IPS-18c (cell line): ENCODE data around the gene WNT1.

ENCODE experiments used
- H3K4me3 ChIP-seq: 2 replicates; pipeline ENCODE4 v1.7.0; 2013; ENCODE audit warnings: low read depth, mild to moderate bottlenecking, low read length, moderate library complexity; ENCODE audit not compliant: insufficient read depth
- H3K9me3 ChIP-seq: one replicate; pipeline ENCODE4 v1.6.1; 2013; ENCODE audit warnings: mild to moderate bottlenecking, low read length, moderate library complexity; ENCODE audit not compliant: control insufficient read depth, insufficient read depth

The WNT1 gene

GRCh38 chr12:49014547-49014946, 36.4 kb downstream of the WNT1 start:
- Histone ChIP-seq H3K4me3 (no peak overlapping the region), H3K9me3 (no peaks in the 10 kb centered on the region)

DNA sequence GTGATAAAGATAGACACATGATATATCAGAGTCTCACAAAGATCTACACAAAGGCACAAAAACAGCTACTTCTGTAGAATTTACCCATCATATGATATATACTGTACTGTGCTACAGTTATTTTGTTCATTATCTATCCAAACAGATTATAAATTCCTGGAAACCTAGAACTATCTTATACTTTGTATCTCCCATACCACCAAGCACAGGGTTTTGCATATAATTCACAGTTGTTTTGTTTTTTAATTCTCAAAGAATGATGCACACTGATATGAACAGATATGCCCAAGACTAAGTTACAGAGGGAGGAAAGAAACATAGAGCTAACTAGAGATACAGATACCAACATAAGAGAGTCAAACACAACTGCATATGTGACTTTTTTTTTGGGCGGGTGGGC, 37.1 kb downstream of the WNT1 start:
- Histone ChIP-seq H3K9me3 (no peaks in the 10 kb centered on the region), H3K4me3 (no peak overlapping the region)

DNA sequence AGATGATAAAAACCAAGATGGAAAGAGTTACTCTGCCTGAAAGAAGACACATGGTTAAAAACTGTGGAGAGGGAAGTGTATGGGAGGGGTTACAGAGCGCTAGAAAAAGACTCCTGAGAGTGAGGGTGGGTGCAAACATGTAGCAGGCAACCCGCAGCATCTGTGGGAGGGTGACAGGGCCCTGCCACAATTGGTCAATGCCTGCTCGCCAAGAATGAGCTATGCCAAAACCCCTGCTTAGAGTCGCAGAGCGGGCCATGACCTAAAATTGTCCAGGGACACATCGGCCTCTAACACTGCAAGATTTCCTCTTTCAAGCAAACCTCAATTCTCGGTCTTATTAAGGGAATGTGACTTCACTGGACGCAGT, 39.8 kb downstream of the WNT1 start:
- peak overlapping the region; percentile 97 for H3K4me3 ChIP-seq
- no peaks in the 10 kb centered on the region for H3K9me3 ChIP-seq

- Histone ChIP-seq H3K4me3 (peak within 1 kb of the TSS; percentile 97), H3K9me3 (no peaks in the 10 kb centered on the region)
These were observed 40.4 kb downstream of the WNT1 start, which contains the start of gene PRKAG1 for GRCh38 chr12:49018261-49019119. TSS of gene PRKAG1 (minus strand) at chr12:49018776. CDS start at chr12:49018740, 36 bp downstream.

DNA sequence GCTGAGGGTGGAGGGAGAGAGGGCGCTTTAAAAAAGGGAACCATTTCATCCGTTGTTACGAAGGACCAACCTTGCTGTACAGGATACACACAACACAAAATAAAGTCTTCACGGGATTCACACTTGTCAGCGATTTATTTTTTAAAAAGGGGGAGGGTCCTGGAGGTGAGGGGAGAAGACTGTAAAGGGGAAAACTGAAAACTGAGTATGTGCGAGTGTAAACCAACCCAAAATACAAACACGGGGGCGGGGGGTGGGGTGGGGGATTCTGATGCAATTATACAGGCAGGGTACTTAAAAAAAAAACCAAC, 41.0 kb downstream of the WNT1 start:
- Histone ChIP-seq H3K4me3 (peak overlapping the region; percentile 97), H3K9me3 (no peaks in the 10 kb centered on the region)

- no peak overlapping the region for H3K4me3 ChIP-seq
- no peaks in the 10 kb centered on the region for H3K9me3 ChIP-seq
These were observed 41.6 kb downstream of the WNT1 start for GRCh38 chr12:49019443-49020324.

GRCh38 chr12:49020441-49020840, 42.3 kb downstream of the WNT1 start:
- Histone ChIP-seq H3K9me3 (no peaks in the 10 kb centered on the region), H3K4me3 (no peak overlapping the region)

DNA sequence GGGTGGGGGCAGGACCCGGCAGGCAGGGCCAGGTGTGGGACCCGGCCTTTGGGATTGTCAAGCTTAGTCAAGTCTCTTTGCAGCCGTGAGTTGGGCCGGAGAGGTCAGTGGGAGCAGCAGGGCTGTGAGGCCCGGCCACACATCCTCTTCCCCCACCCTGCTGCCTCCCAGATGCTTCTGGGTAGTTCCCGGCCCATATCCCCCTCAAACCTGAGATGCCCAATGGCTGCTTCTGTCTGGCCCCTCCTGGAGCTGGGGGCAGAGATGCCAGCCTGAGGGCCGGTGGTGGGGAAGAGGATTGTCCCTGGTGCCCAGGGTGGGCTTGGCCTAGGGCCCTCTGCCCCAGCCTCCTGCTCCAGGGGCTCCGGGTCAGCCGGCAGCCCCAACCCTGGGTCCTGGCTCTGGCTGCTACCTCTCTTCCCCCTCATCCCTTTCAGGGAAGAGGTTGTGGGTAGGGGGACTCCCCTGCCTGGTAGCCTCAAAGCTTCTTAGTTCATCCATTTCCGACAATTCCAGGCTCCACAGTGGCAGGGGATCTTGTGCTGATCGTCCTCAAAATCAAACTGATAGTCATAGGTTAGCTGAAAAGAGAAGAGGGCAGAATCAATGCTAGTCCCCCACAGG, 43.3 kb downstream of the WNT1 start:
- Histone ChIP-seq H3K4me3 (no peak overlapping the region), H3K9me3 (no peaks in the 10 kb centered on the region)

GRCh38 chr12:49022558-49023178, 44.5 kb downstream of the WNT1 start:
- H3K4me3 ChIP-seq: no peak overlapping the region
- no peaks in the 10 kb centered on the region for H3K9me3 ChIP-seq

DNA sequence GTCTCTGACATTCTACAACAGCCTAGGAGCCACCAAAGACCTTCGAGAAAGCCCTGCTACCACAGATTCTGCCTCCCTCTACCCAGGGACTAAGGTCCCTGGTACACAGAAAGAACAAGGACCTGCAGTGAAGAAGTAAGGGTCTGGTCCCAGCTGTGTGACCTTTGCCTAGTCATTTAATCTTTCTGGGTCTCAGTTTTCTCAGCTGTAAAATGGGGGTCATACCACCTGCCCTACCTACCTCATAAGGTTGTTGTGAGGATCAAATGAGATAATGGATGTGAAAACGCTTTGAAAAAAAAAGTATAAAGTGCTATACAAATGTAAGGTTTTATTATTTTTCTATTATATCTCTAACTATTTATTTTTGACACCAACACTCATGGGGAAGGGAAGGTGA, 45.7 kb downstream of the WNT1 start:
- no peaks in the 10 kb centered on the region for H3K9me3 ChIP-seq
- no peak overlapping the region for H3K4me3 ChIP-seq

DNA sequence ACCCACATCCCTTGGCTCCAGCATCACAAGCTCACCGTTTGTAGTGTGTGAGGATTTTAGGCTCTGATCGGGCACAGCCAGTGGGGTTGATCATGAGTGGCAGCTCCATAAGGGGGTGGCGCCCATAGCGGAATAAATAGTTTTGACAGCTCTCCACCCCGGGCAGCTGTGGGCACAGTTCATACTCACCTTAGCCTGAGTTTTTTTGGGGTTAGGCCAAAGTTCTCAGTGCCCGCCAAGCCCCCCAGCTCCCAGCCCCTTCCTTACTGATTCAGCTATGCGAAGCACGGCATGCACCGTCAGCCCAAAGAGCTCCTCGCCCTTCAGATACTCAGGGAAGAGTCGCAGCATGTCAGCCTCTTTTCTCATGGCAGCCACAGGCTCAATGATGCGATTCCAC, 46.4 kb downstream of the WNT1 start:
- Histone ChIP-seq H3K9me3 (no peaks in the 10 kb centered on the region), H3K4me3 (no peak overlapping the region)

DNA sequence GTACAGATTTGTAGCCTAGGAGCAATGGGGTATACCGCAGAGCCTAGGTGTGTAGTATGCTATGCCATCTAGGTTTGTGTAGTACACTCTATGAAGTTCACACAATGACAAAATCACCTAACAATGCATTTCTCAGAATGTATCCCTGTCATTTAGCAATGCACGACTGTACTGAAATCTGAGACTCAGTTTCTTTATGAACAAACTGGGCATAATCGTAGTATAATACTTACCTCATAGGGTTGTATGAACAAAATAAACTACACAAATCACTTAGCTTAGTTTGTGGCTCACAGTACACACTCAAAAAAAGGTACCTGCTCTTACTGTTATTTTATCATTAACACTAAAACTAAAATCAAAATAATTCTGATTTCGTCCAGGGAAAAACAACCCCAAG, 47.3 kb downstream of the WNT1 start:
- H3K9me3 ChIP-seq: no peaks in the 10 kb centered on the region
- H3K4me3 ChIP-seq: no peak overlapping the region

DNA sequence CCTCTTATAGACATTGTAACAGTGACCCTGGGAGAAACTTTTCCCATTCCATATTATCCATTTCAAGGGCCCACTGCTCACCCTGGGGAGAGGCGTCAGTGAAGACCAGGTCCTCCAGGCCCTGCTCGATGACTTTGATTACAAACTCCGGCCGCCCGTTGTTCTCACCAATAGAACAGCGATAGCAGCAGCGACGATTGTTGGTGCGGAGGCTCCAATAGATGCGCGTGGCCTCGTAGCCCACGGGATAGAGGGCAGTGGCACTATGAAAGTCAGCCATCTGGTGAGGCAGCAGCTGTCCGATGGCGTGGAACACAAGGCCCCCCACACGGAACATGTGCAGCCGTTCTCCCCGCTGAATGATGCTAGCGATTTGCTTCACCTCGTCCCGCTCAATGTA, 48.0 kb downstream of the WNT1 start:
- Histone ChIP-seq H3K4me3 (no peak overlapping the region), H3K9me3 (no peaks in the 10 kb centered on the region)

GRCh38 chr12:49026678-49027480, 48.8 kb downstream of the WNT1 start:
- H3K4me3 ChIP-seq: no peak overlapping the region

DNA sequence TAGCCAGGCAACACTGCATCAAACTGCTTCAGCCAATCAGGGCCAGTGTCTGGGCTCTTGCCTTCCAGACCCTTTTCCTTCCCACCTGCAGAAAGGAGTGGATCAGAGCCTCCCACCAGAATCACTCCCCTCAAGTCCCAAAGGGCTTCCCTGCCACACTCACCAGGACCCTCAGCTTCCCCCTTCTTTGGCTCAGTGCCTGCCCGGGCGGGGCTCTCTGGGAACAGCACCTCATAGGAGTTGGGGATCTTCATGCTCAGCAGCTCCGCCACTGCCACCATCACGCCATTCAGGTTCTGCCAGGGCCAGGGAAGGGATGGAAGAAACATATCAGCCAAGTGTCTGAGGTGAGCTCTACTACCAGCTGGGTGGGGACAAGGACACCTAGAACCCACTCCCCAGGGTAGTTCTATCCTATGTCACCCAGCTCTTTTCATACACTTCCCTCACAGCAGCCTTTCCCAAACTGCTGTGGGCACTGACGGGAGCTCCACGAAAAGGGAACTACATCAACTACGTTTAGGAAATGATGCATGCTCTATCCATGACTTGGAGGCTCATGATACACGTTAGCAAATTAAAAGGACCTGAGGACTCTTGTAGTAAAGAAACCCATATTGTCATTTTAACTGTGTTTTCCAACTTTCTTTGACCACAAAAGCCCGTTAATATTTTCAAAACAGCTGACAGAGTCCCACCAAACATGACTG, 49.9 kb downstream of the WNT1 start:
- no peak overlapping the region for H3K4me3 ChIP-seq

More at GRCh38 chr12:49026678-49027480, 48.8 kb downstream of the WNT1 start:
- H3K9me3 ChIP-seq: no peaks in the 10 kb centered on the region

GRCh38 chr12:49028666-49029275, 50.6 kb downstream of the WNT1 start:
- no peaks in the 10 kb centered on the region for H3K9me3 ChIP-seq
- no peak overlapping the region for H3K4me3 ChIP-seq

More for the DNA sequence above, 49.9 kb downstream of the WNT1 start:
- H3K9me3 ChIP-seq: no peaks in the 10 kb centered on the region
